Stimulated activated CD8-positive, alpha-beta memory T cell treated with anti-CD3 and anti-CD28 coated beads, Interleukin-15, amount 100 ng/mL, for 1 hour (primary cell): Measurements from ENCODE around the gene RBFOX2.

Experiments
- DNase-seq: peaks from one replicate; pipeline ENCODE4 v3.0.0-alpha.2; 2020; ENCODE audit warnings: low read depth

RBFOX2 gene

GRCh38 chr22:35863432-35863831 is 165.2 kb downstream of the RBFOX2 start:
- DNase-seq, result no peak

GRCh38 chr22:35862697-35863096 is 165.9 kb downstream of the RBFOX2 start:
- no peak for DNase-seq

GRCh38 chr22:35861451-35861850 is 167.2 kb downstream of the RBFOX2 start:
- no peak for DNase-seq

- no peak for DNase-seq
These were observed 167.8 kb downstream of the RBFOX2 start for GRCh38 chr22:35860837-35861236.

- DNase-seq, result no peak
These were observed 168.4 kb downstream of the RBFOX2 start for GRCh38 chr22:35860087-35860733.

- DNase-seq, result no peak
These were observed 174.3 kb downstream of the RBFOX2 start for GRCh38 chr22:35854334-35854733.

- no peak for DNase-seq
These were observed 176.5 kb downstream of the RBFOX2 start for GRCh38 chr22:35852076-35852475.

GRCh38 chr22:35850831-35851230 is 177.8 kb downstream of the RBFOX2 start:
- DNase-seq, result no peak

- DNase-seq, result no peak
These were observed 181.8 kb downstream of the RBFOX2 start for GRCh38 chr22:35846804-35847203.

GRCh38 chr22:35844886-35845285 is 183.7 kb downstream of the RBFOX2 start:
- DNase-seq, result no peak

GRCh38 chr22:35842954-35843353 is 185.7 kb downstream of the RBFOX2 start:
- DNase-seq, result no peak

GRCh38 chr22:35842519-35842913 is 186.1 kb downstream of the RBFOX2 start:
- DNase-seq, result no peak

GRCh38 chr22:35841907-35842518 is 186.6 kb downstream of the RBFOX2 start:
- no peak for DNase-seq

- DNase-seq, result no peak
These were observed 188.3 kb downstream of the RBFOX2 start for GRCh38 chr22:35840302-35840739.

GRCh38 chr22:35839841-35840301 is 188.8 kb downstream of the RBFOX2 start:
- no peak for DNase-seq

GRCh38 chr22:35838855-35839576 is 189.6 kb downstream of the RBFOX2 start:
- DNase-seq, result no peak

- no peak for DNase-seq
These were observed 191.4 kb downstream of the RBFOX2 start for GRCh38 chr22:35837101-35837727.

GRCh38 chr22:35835998-35836691 is 192.5 kb downstream of the RBFOX2 start:
- DNase-seq, result no peak

- no peak for DNase-seq
These were observed 193.2 kb downstream of the RBFOX2 start for GRCh38 chr22:35835267-35835997.

- DNase-seq, result no peak
These were observed 194.6 kb downstream of the RBFOX2 start for GRCh38 chr22:35834061-35834460.

- no peak for DNase-seq
These were observed 198.3 kb downstream of the RBFOX2 start for GRCh38 chr22:35830305-35830704.
